Daoy (cell line): ENCODE results near the gene INCA1. TPM values are rescaled to one million over a fixed set of nuclear protein-coding genes. Genes with fewer than 3 reads are reported as not detected.

Experiments used
- DNase-seq: peaks from one replicate; pipeline ENCODE4 v3.0.0-alpha.2; 2015; ENCODE audit warnings: low read depth
- total RNA-seq: library from RNA; depleted of rRNA; stranded (reverse); fragments of >200 nt; shearing (Covaris generic); gene quantifications from 2 replicates; pipeline ENCODE4 v1.2.3, GENCODE V29; 2014

INCA1 gene
- total RNA-seq, 1 experiment from 2014 or later, result 0.23 TPM

- no peak for DNase-seq
Observed at GRCh38 chr17:4971826-4972225, 25.5 kb downstream of the INCA1 start.

DNA sequence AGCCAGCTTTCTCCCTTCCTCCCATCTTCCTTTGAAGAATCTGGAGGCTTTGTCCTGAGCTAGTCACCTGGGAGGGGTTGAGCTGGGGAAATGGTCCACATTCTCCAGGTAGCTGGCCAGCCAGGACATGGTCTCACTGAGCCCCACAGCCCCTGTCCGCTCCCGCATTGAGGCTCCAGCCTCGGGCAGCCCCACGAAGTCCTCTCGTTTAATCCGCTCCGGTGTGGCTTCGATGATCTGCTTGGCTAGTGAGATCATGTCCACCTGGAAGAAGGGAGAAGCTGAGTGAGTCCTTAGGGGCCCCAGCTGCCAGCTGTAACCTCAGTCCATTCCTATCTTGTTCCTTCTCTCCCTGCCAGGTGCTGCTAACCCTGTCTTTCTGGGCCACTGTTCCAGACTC lies 27.0 kb downstream of the INCA1 start:
- DNase-seq, result no peak

DNA sequence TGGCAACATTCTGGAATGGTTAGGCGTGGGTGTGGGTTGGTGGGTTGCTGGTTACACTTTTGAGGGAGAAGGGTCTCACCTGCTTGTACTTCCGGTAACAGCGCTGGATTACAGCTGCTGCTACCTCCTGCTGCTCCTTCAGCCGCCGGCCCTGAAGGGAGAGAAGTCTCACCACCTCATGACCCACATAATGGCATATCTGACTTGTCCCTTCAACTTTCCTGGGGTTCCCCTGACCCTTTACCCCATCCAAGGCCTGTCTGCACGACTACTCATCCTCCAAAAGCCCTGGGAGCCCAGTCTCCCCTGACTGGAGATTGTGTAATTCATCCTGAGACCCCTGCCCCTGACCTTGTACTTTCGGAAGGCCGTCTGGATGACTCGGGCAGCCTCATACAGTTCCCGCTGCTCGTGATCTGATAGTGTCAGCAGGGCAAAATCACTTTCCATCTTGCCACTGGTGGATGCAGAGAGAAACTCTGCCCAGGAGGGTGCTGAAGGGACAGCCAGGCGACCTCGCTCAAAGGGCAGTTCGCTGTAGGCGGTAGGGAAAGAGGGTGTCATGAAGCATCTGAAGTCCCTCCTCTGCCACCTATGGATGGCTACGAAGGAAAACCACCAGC lies 27.7 kb downstream of the INCA1 start:
- DNase-seq, result no peak

GRCh38 chr17:4969047-4969550 lies 28.2 kb downstream of the INCA1 start:
- peak; percentile 91 for DNase-seq

- peak; percentile 77 for DNase-seq
Observed at GRCh38 chr17:4968486-4969046, 28.8 kb downstream of the INCA1 start.

DNA sequence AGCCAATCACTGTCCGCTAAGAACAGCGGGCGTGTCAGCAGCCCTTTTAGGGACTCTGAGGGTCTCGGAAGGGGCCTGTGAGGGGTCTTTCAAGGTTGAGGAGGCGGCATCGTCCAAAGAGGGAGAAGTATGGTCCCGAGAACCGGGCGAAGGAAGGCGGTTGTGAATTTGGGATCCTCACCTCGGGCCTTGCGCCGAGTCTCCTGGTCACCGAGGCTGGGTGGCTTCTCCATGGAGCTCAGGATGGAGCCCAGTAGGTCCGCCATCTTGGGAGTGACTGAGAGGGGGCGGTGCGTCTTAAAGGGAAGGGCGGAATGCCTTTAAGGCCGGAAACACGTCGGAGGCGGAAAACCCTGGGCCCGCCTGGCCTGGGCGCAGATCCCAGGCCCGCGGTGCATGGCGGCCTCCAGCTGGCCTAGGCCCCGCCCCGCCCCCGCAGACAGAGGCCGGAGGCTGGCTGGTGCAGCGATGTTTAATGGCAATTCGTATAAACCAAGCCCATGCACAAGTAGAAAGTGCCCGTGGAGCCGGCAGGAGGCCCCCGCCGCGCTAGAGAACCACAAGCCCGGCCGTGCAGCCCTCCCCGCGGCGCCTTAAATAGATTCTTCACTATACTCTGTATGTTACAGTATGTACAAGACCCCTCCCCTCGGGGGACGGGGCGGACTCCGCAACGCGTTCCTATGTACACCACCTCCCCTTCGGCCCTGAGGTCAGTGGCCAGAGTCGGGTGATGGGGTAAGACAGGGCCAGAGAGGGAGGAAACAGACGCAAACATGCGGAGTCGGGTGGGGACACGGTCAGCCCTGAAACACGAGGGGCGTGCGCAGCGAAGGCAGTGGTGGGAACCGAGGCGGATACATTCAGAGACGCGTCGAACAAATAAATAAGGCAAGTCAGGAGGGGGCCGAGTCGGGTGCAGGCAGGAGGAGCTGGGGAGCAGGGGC lies 29.5 kb downstream of the INCA1 start, which contains the start of gene SPAG7:
SPAG7 (minus strand) TSS at position 279 of the 947 bp plus-strand sequence; CDS start at position 266, 13 bp downstream.
- peak; percentile 99 for DNase-seq

GRCh38 chr17:4966844-4967538 lies 30.3 kb downstream of the INCA1 start:
- DNase-seq, result peak; percentile 100

- no peak for DNase-seq
Observed at GRCh38 chr17:4965311-4965986, 31.9 kb downstream of the INCA1 start.

- DNase-seq, result no peak
Observed at GRCh38 chr17:4960279-4960922, 36.9 kb downstream of the INCA1 start.

- no peak for DNase-seq
Observed at GRCh38 chr17:4959261-4959965, 37.9 kb downstream of the INCA1 start.

DNA sequence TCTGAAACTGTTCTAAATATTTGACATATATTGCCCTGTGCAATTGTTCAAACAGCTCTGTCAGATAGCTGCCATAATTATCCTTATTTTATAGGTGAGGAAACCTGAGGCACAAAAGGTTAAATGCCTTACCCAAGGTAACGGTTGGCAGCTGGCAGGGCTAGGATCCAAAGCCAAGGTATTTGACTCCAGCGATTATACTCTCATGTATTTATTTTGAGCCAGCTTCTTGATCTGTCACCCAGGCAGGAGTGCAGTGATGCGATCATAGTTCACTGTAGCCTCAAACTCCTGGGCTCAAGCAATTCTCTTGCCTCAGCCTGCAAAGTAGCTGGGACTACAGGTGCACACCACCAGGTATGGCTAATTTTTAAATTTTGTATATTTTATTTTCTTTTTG lies 39.2 kb downstream of the INCA1 start:
- no peak for DNase-seq

GRCh38 chr17:4956493-4957061 lies 40.7 kb downstream of the INCA1 start:
- DNase-seq, result no peak

GRCh38 chr17:4955091-4955490 lies 42.2 kb downstream of the INCA1 start:
- DNase-seq, result no peak

DNA sequence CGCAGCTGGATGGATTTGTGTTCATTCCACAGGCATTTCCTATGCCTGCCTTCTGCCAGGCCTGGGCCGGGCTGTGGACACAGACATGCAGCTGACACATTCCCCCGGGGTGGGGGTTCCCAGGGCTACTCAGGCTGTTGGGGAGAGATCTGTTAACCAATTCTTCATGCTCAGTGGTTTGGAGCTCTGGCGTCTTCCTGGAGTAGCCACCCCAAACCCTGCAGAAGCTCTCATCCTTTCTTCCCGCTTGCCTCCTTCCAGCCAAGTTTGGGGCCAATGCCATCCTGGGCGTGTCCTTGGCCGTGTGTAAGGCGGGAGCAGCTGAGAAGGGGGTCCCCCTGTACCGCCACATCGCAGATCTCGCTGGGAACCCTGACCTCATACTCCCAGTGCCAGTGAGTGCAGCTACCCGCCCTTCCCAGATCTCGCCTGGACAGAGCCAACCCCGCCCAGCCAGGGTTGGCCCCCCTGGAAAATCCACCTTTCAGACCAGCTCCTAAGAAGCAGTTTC lies 43.8 kb downstream of the INCA1 start:
- DNase-seq, result peak; percentile 79

GRCh38 chr17:4951486-4951885 lies 45.8 kb downstream of the INCA1 start:
- no peak for DNase-seq

GRCh38 chr17:4950746-4951204 lies 46.5 kb downstream of the INCA1 start, which contains the start of gene ENO3:
Gene ENO3 (plus strand): TSS chr17:4951119. CDS start chr17:4951830, 711 bp downstream.
- no peak for DNase-seq

DNA sequence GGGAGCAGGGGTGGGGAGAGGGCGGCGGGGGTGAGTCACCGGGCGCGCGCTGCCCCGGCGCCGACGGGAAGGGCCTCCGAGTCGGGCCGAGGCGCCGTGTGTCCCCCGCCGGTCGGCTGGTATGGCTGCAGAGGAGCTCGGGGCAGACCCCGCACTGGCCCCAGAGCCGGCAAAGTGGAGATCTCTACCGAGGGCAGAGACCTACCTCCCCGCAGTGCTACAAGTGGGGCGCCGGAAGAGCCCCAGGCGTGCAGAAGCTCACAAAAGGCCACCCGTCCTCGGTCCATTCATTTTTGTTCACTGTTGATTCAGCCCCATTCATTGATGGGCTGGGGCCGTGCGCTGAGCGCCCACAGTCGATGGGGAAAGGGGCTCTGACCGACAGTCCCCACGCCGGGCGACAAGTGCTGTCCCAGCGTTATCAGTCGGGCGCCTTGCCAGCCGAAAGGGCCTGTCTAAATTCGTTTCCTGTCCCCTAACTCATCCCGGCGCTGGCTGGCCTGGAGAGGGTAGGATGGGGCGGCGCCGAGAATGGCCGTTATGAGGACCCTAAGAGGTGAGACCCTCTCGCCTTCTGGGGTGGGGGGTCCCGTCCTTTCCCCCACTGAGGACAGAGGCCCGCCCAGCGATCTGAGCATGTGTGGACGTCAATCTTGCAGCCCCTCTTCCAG lies 47.1 kb downstream of the INCA1 start:
- DNase-seq, result no peak

DNA sequence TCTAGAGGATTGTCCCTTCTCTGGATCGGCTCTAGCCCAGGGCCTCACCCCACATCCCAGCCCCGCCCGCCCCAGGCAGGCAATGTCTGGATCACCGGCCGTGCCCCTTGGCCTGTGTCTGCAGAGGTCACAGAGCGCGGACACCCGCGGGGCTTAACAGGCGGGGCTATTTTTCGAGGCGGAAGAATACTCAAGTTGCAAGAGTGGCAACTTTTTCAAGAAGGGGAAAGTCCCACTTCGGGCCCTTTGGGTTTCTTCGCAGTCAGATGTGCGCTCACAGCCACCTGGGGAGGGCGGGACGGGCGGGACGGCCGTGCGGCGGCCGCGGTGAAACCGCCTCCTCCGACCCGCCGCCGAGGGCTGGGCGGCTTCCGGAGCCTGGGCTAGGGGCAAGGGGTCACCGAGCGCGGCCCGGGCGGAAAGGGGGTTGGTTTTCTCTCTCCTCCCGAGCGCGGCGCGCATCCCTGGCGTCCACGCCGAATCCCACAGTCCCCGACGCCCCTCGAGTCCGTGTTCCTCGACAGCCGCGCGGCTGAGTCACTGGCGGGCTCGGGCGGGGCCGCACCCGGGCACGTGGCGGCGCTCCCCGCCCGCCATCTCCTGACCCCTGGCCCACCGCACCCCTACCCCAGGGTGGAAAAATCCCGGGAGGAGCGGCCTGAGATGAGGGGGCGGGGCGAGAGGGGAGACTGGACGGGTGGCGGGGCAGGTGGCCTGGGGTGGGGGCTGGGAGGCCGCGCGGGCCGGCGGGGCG lies 47.8 kb downstream of the INCA1 start:
- DNase-seq, result peak; percentile 83
